ENCODE results near the gene MSH5. TPM values are rescaled to one million over a fixed set of nuclear protein-coding genes. Genes with fewer than 3 reads are reported as not detected.

MSH5 gene
- total RNA-seq, 4 donors from 2014 or later = 4.0 to 6.4 (median 4.5) TPM

DNA sequence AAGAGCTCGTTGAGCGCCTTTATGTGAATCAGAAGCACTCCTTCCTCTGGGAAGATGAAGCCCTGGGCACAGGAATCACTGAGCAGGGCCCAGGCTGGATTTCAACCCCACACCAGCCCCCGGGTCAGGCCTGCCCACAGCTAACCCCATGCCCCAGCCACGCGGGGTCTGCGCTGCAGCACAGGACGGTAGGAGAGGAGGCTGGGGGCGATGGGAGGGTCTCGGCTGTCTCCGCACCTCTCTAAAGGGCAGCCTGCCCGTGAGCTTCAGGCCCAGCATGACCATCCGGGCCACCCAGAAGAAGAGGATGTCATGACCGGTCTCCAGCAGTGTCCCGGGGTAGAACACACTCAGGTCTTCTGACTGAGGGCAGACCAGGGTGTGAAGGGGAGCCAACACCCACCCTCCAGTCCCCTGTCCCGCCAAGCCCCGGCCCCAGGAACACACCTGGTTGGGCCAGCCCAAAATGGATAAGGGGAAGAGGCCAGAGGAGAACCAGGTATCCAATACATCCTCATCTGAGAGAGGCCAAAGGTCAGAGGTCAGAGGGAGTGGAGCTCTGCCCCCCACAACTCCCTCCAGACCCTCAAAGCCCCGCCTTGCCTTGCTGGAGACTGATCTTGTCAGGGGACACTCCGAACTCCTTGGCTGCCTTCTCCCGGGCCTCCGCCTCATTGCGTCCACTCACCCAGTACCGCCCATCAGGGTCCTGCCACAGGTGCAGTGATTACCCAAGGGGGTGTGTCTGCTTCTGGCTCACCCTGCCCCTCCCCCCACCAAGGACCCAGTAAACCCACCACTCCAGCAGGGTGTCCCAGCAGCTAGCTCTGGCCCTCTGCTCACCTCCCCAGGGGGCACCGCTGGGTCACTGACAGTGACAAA is 41.7 kb downstream of the MSH5 start:
- no peaks in the 10 kb centered on the region for H3K27me3 ChIP-seq
- no peak overlapping the region for H3K4me3 ChIP-seq
- no peak for DNase-seq (ENCODE audit: extremely low spot score)
- intact Hi-C loops (cut with DNase I) = no loop called here
- H3K4me1 ChIP-seq = peaks cover 10 to 12% (median 12%) of the 10 kb centered on the region in 4 donors
- no peaks in the 10 kb centered on the region for H3K9me3 ChIP-seq
- TF ChIP-seq EP300 (IDR thresholded peaks at IDR 0.05) = no peak
- H3K27ac ChIP-seq (replicated peaks in 1 of 4) = no peak overlapping the region
- H3K36me3 ChIP-seq = peaks cover 48 to 88% (median 80%) of the 10 kb centered on the region in 4 donors
- WGBS = 90% methylated on average over 21 of the region's 23 CpGs

DNA sequence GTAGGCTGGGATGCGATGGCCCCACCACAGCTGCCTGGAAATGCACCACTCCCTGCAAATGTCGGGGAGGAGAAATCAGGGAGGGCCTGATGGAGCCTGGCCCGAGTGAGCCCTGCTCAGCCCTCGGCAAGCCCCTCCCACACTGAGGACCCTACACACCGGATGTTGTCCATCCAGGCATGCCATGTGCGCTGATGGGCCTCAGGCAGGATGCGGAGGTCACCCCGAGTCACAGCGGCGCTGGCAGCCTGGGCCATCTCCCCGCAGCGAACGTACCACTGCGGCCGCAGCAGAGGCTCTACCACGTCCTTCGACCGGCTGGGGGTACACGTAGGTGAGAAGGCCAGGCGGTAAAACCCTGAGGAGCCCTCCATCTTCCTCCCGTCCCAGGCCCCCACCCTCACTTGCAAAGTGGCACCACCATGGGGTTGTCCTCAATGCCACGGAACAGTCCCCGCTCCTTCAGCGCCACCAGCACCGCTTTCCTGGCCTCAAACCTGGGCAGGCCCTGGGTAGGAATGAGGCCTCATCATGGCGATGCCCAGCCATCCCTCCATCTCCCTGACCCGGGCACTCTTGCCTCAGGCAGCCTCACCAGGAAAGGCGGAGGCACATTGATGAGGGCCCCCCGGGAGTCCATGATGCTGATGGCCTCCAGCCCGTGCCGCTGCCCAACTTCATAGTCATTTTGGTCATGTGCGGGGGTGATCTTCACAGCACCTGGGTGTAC is 42.5 kb downstream of the MSH5 start:
- DNase-seq (ENCODE audit: extremely low spot score) = no peak
- WGBS = 90% methylated on average over 28 of the region's 32 CpGs
- H3K27me3 ChIP-seq = no peaks in the 10 kb centered on the region
- no peak overlapping the region for H3K4me3 ChIP-seq
- H3K4me1 ChIP-seq = peaks cover 3 to 4% (median 4%) of the 10 kb centered on the region in 4 donors
- no peak for TF ChIP-seq EP300 (IDR thresholded peaks at IDR 0.05)
- TF ChIP-seq POLR2A (IDR thresholded peaks at IDR 0.05; ENCODE audit: low read depth) = no peak
- TF ChIP-seq, protein P1, sequence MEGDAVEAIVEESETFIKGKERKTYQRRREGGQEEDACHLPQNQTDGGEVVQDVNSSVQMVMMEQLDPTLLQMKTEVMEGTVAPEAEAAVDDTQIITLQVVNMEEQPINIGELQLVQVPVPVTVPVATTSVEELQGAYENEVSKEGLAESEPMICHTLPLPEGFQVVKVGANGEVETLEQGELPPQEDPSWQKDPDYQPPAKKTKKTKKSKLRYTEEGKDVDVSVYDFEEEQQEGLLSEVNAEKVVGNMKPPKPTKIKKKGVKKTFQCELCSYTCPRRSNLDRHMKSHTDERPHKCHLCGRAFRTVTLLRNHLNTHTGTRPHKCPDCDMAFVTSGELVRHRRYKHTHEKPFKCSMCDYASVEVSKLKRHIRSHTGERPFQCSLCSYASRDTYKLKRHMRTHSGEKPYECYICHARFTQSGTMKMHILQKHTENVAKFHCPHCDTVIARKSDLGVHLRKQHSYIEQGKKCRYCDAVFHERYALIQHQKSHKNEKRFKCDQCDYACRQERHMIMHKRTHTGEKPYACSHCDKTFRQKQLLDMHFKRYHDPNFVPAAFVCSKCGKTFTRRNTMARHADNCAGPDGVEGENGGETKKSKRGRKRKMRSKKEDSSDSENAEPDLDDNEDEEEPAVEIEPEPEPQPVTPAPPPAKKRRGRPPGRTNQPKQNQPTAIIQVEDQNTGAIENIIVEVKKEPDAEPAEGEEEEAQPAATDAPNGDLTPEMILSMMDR (IDR thresholded peaks at IDR 0.05) = no peak
- no peak for TF ChIP-seq POLR2AphosphoS5 (IDR thresholded peaks at IDR 0.05)
- peaks cover 48 to 93% (median 84%) of the 10 kb centered on the region in 4 donors for H3K36me3 ChIP-seq
- intact Hi-C loops (cut with DNase I) = no loop called here
- H3K9me3 ChIP-seq = no peaks in the 10 kb centered on the region
- H3K27ac ChIP-seq (replicated peaks in 1 of 4) = no peak overlapping the region

DNA sequence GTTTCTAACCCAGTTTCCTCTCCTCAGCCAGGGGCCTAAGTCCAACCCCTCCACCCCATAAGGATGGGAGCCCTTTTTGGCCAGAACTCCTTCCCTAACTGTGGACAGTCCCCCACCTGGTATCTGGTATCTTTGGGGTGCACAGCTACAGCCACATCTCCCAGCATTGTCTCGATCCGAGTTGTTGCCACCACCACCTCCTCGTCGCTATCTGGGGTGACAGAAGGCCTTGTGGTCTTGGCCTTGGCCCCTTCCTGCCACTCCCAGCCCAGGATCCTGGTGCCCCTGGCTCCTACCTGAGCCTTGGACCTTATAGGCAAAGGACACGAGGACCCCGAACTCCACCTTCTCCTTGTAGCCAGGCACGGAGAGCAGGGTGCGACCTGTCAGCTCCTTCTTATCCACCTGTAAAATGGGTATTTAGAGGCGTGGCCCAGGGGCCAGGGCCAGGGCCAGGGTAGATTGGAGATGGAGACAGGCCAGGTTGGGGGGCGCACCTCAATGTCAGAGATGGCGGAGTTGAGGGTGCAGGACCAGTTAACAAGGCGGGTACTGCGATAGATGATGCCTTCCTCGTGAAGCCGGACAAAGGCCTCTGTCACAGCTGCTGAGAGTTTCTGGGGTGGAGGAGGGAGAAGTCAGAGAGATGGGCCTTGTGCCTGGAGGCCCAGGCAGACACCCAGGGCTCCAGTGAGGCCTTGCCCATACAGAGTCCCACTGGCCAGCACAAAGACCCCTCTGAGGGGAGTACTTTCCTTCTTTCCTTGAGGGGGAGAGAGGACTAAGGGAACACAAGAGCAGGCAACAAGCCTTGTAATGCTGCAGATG is 44.5 kb downstream of the MSH5 start:
- Histone ChIP-seq H3K4me1 (no peaks in the 10 kb centered on the region), H3K9me3 (no peaks in the 10 kb centered on the region), H3K27me3 (no peaks in the 10 kb centered on the region), H3K4me3 (no peak overlapping the region), H3K27ac (replicated peaks in 1 of 4) (no peak overlapping the region), H3K36me3 (peaks cover 41 to 93% (median 78%) of the 10 kb centered on the region in 4 donors)
- intact Hi-C loops (cut with DNase I) = no loop called here
- TF ChIP-seq, protein P1 (IDR thresholded peaks at IDR 0.05) = no peak
- TF ChIP-seq POLR2AphosphoS5 (IDR thresholded peaks at IDR 0.05) = no peak
- TF ChIP-seq POLR2A (IDR thresholded peaks at IDR 0.05; ENCODE audit: low read depth) = no peak
- no peak for TF ChIP-seq EP300 (IDR thresholded peaks at IDR 0.05)
- DNase-seq (ENCODE audit: extremely low spot score) = no peak
- 94% methylated on average over 15 of the region's 15 CpGs for WGBS

DNA sequence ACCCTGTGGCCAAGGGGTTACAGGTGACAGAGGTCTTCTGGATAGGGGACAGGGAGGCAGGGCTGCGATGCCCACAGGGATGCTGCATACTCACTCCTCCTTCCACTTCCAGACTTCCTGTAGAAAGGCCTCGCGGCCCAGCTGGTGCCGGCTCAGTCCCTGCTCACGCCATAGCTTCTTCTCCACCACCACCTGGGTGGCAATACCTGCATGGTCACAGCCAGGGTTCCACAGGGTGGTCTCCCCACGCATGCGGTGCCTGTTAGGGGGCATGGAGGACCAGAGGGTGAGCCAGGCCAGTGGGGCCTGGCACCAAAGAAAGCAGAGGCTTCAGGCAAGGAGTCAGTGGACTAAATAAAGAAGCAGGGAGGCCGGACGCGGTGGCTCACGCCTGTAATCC is 45.7 kb downstream of the MSH5 start:
- intact Hi-C loops (cut with DNase I) = no loop called here
- 92% methylated on average over 11 of the region's 11 CpGs for WGBS

More for the DNA sequence above, 45.7 kb downstream of the MSH5 start:
- Histone ChIP-seq H3K4me1 (no peaks in the 10 kb centered on the region), H3K4me3 (no peak overlapping the region), H3K27ac (replicated peaks in 1 of 4) (no peak overlapping the region), H3K27me3 (no peaks in the 10 kb centered on the region), H3K36me3 (peaks cover 35 to 92% (median 73%) of the 10 kb centered on the region in 4 donors), H3K9me3 (no peaks in the 10 kb centered on the region)
- DNase-seq (ENCODE audit: extremely low spot score) = no peak
- TF ChIP-seq, protein P1 (IDR thresholded peaks at IDR 0.05) = no peak
- TF ChIP-seq EP300 (IDR thresholded peaks at IDR 0.05) (no peak), POLR2A (IDR thresholded peaks at IDR 0.05; ENCODE audit: low read depth) (no peak), POLR2AphosphoS5 (IDR thresholded peaks at IDR 0.05) (no peak)

All from esophagus muscularis mucosa (tissue), 4 donors.